ENCODE measurements around the gene C1orf35.

The C1orf35 gene

GRCh38 chr1:228077565-228078330 lies 25.4 kb downstream of the C1orf35 start:
- DNase-seq, result no peak

GRCh38 chr1:228076796-228077430 lies 26.2 kb downstream of the C1orf35 start:
- DNase-seq, result no peak

GRCh38 chr1:228075801-228076271 lies 27.3 kb downstream of the C1orf35 start:
- DNase-seq, result no peak

- no peak for DNase-seq
Observed at GRCh38 chr1:228074954-228075730, 28.0 kb downstream of the C1orf35 start.

- DNase-seq, result no peak
Observed at GRCh38 chr1:228073857-228074545, 29.1 kb downstream of the C1orf35 start.

- no peak for DNase-seq
Observed at GRCh38 chr1:228073061-228073856, 29.9 kb downstream of the C1orf35 start.

- DNase-seq, result no peak
Observed at GRCh38 chr1:228072658-228073043, 30.5 kb downstream of the C1orf35 start.

- no peak for DNase-seq
Observed at GRCh38 chr1:228071839-228072657, 31.1 kb downstream of the C1orf35 start.

GRCh38 chr1:228070851-228071250 lies 32.3 kb downstream of the C1orf35 start:
- DNase-seq, result no peak

GRCh38 chr1:228070173-228070572 lies 33.0 kb downstream of the C1orf35 start:
- DNase-seq, result no peak

- no peak for DNase-seq
Observed at GRCh38 chr1:228068359-228068758, 34.8 kb downstream of the C1orf35 start.

GRCh38 chr1:228066891-228067654 lies 36.1 kb downstream of the C1orf35 start:
- no peak for DNase-seq

- no peak for DNase-seq
Observed at GRCh38 chr1:228066416-228066815, 36.7 kb downstream of the C1orf35 start.

GRCh38 chr1:228065543-228066347 lies 37.4 kb downstream of the C1orf35 start:
- no peak for DNase-seq

- no peak for DNase-seq
Observed at GRCh38 chr1:228064741-228065542, 38.2 kb downstream of the C1orf35 start.

- no peak for DNase-seq
Observed at GRCh38 chr1:228064296-228064695, 38.8 kb downstream of the C1orf35 start.

GRCh38 chr1:228063251-228064191 lies 39.6 kb downstream of the C1orf35 start:
- DNase-seq, result no peak
